ENCODE data around the gene LURAP1L.
"Not testable (repeated sequence)": the region's sequence is repeated elsewhere in the genome, so short reads cannot be mapped to it uniquely, and the experiment has no call there.

The LURAP1L gene

GRCh38 chr9:12851341-12852090 is 76.7 kb downstream of the LURAP1L start:
- Mint-ChIP-seq H3K4me3 (no peak overlapping the region), H3K27me3 (no peaks in the 10 kb centered on the region), H3K27ac (no peak overlapping the region), H3K9me3 (peaks cover 3 to 22% of the 10 kb centered on the region in 2 donors), H3K4me1 (no peaks in the 10 kb centered on the region)
- ATAC-seq, result no peak
- DNase-seq, result no peak

DNA sequence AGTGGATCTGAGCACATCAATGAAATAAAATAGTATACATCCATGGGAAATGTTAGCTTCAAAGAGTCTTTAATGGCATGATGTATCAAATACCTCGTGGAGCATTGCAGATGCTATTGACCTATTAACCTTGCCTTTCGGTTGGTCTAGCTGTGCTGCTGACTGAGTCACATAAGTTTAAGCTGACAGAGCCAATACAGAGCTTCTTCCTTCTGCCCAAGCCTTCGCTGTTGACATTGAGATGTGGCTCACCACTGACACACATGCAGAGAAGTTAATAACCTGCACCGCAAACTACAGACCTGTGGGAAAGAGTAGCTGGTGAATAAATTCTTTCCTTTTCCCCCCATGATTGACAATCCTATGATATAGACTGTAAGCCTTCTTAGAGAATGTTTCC is 78.2 kb downstream of the LURAP1L start:
- H3K27me3 Mint-ChIP-seq, result no peaks in the 10 kb centered on the region
- H3K27ac Mint-ChIP-seq, result no peak overlapping the region
- DNase-seq (no peak), ATAC-seq (no peak)
- peaks cover 6 to 22% of the 10 kb centered on the region in 2 donors for H3K9me3 Mint-ChIP-seq
- no peaks in the 10 kb centered on the region for H3K4me1 Mint-ChIP-seq
- H3K4me3 Mint-ChIP-seq, result no peak overlapping the region

DNA sequence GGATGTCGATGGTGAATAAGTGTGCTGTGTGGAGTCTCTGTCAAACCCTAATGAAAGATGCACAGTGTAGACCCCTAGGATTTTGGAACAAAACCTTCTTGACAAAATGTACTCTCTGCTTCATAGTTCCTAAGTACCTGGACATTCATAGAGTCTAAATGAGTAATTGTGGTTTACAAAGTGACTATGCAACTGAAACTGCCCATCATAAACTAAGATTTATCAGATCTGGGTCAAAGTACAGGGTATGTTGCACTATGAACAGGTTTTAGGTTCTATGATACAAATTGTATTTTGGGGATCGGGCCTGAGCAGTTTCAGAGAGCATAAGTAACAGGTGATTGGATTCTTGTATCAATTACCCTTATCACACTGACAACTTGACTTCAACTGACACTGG is 79.4 kb downstream of the LURAP1L start:
- DNase-seq (no peak), ATAC-seq (no peak)
- Mint-ChIP-seq H3K4me1 (no peaks in the 10 kb centered on the region), H3K9me3 (peaks cover 6 to 16% of the 10 kb centered on the region in 2 donors), H3K27ac (no peak overlapping the region), H3K4me3 (no peak overlapping the region), H3K27me3 (no peaks in the 10 kb centered on the region)

DNA sequence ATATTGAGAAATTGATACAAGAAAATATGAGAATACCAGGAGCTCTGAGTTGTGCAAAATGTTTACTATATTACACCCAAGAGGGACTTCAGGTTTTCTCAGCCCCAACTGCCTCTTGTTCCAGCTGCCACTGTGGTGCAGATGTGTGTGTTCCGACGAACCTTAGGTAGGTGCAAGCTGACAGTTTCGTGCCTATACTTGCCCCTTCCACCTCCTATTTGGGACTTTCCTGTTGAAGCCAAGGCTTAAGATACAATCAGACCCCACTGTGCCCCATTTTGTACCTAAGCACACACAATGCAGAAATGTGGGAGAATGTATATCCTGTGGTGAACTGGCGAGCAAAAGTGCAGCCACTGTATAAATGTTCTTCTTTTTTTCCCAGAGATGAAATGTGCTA is 80.2 kb downstream of the LURAP1L start:
- H3K4me1 Mint-ChIP-seq, result no peaks in the 10 kb centered on the region
- peaks cover 6 to 16% of the 10 kb centered on the region in 2 donors for H3K9me3 Mint-ChIP-seq
- H3K4me3 Mint-ChIP-seq, result no peak overlapping the region
- ATAC-seq (no peak), DNase-seq (no peak)
- no peak overlapping the region for H3K27ac Mint-ChIP-seq
- H3K27me3 Mint-ChIP-seq, result no peaks in the 10 kb centered on the region

DNA sequence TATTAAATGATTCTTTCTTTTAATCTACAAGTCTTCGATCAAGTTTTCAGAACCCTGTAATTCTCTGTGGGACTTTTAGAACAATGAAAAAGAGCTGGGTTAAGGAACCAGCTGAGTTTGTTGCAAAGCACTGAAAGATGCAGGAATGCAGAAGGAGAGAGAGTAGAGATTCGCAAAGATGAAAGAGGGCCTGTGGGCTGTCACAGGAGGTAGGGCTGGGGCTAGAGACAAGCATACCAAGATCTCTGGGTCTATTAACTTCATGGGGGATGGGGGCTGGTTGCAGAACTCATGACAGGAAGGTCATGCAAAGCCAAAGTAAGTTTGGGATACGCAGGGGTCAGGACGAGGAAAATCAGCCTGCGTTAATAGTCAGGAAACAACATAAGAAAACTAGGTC is 81.8 kb downstream of the LURAP1L start:
- H3K27me3 Mint-ChIP-seq, result no peaks in the 10 kb centered on the region
- ATAC-seq (no peak), DNase-seq (no peak)
- H3K27ac Mint-ChIP-seq, result no peak overlapping the region
- H3K9me3 Mint-ChIP-seq, result peaks cover 6 to 16% of the 10 kb centered on the region in 2 donors
- no peaks in the 10 kb centered on the region for H3K4me1 Mint-ChIP-seq
- no peak overlapping the region for H3K4me3 Mint-ChIP-seq

DNA sequence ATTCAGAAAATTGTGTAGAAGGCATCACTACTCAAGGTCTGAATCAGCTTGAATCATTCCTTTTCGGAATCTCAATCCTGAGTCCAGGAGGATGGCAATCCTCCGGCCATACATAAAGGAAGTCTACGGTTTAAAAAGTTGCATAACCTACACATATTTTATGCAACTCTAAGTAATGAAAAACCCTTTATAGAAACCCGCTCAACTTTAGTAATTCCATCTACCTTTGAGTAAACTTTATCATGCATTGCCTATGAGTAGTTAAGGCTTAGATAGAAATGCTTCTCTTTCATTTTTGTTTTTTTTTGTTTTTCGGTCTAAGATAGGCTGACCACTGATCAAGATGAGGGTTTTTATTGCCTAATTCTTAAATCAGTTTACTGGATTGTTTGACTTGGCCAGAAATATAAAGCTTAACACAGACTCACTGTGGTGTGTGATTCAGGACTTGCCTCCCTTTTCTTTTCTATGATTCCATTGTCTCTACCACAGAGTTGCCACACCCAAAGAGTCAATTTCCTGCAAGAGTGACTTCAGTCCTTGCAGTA is 85.0 kb downstream of the LURAP1L start:
- no peaks in the 10 kb centered on the region for H3K27me3 Mint-ChIP-seq
- no peak overlapping the region for H3K4me3 Mint-ChIP-seq
- H3K4me1 Mint-ChIP-seq, result no peaks in the 10 kb centered on the region
- no peak for ATAC-seq
- no peak for DNase-seq
- H3K9me3 Mint-ChIP-seq, result peaks cover 0 to 6% of the 10 kb centered on the region in 2 donors
- no peak overlapping the region for H3K27ac Mint-ChIP-seq

DNA sequence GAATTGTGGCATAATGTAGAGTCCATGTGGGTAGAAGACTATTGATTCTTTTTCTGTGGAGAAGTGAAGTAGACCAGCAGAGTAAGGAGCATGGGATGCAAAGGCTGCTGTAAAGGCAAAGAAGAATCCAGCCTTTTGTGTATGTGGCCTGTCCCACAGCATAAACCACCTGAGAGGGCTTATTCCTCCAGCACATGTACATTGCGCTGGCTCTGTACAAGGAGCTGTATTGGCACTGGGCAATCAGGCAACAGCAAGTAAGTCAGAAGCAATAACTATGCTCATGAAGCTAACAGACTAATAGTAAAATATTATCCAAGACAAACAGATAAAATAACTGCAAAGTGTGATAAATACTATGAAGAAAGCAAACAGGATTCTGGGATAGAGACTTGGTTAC is 86.2 kb downstream of the LURAP1L start:
- H3K27ac Mint-ChIP-seq, result no peak overlapping the region
- no peak for DNase-seq
- no peaks in the 10 kb centered on the region for H3K4me1 Mint-ChIP-seq
- H3K9me3 Mint-ChIP-seq, result peaks cover 6 to 7% of the 10 kb centered on the region in 2 donors
- no peak for ATAC-seq
- H3K4me3 Mint-ChIP-seq, result no peak overlapping the region
- no peaks in the 10 kb centered on the region for H3K27me3 Mint-ChIP-seq

- H3K27me3 Mint-ChIP-seq, result no peaks in the 10 kb centered on the region
- DNase-seq (no peak), ATAC-seq (no peak)
- no peaks in the 10 kb centered on the region for H3K4me1 Mint-ChIP-seq
- no peak overlapping the region for H3K4me3 Mint-ChIP-seq
- H3K9me3 Mint-ChIP-seq, result peaks cover 0 to 21% of the 10 kb centered on the region in 2 donors
- H3K27ac Mint-ChIP-seq, result no peak overlapping the region
Measured at GRCh38 chr9:12862611-12863410, 88.0 kb downstream of the LURAP1L start.

DNA sequence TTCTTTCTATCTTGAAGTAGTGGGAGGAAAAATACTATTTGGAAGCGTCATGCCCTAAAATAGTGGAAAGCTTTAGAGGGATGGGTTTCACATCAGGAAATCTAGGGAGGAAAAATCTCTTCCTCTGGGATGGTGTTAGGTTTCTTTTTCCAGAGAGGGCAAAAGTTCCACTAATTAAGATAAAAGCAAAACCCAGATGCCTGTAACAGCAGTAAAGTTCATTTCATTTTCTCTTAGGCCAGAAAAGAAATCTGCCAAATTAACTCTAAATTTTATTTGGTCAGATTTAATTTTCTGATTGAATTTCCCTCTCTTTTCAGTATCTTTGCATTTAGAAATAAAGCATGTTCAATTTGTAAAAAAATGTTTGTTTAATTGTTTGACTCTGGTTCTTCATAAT is 88.8 kb downstream of the LURAP1L start:
- ATAC-seq, result no peak
- H3K9me3 Mint-ChIP-seq, result peaks cover 8 to 29% of the 10 kb centered on the region in 2 donors
- no peak overlapping the region for H3K27ac Mint-ChIP-seq

DNA sequence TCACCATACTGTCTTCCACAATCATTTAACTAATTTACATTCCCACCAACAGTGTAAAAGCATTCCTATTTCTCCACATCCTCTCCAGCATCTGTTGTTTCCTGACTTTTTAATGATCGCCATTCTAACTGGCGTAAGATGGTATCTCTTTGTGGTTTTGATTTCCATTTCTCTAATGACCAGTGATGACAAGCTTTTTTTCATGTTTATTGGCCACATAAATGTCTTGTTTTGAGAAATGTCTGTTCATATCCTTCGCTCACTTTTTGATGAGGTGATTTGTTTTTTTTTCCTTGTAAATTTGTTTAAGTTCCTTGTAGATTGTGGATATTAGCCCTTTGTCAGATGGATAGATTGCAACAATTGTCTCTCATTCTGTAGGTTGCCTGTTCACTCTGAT is 90.6 kb downstream of the LURAP1L start:
- H3K27me3 Mint-ChIP-seq, H3K4me1 Mint-ChIP-seq, H3K27ac Mint-ChIP-seq, ATAC-seq, DNase-seq, H3K4me3 Mint-ChIP-seq: not testable (repeated sequence)
- peaks cover 14 to 38% of the 10 kb centered on the region in 2 donors for H3K9me3 Mint-ChIP-seq

More for the DNA sequence above, 88.8 kb downstream of the LURAP1L start:
- H3K27me3 Mint-ChIP-seq, result no peaks in the 10 kb centered on the region
- DNase-seq, result no peak
- no peaks in the 10 kb centered on the region for H3K4me1 Mint-ChIP-seq
- H3K4me3 Mint-ChIP-seq, result no peak overlapping the region

Data from stimulated activated naive CD8-positive, alpha-beta T cell treated with anti-CD3 and anti-CD28 coated beads, Interleukin-15, amount 100 ng/mL, for 72 hours (primary cell).